Endothelial cell (in vitro differentiated cells): ENCODE results near the gene PRCC. TPM values are rescaled to one million over a fixed set of nuclear protein-coding genes. Genes with fewer than 3 reads are reported as not detected.
"Not testable (repeated sequence)": the region's sequence is repeated elsewhere in the genome, so short reads cannot be mapped to it uniquely, and the experiment has no call there.

ENCODE experiments used
- DNase-seq: peaks from one replicate; pipeline ENCODE4 v3.0.0; 2021; ENCODE audit warnings: low spot score
- H3K27ac Mint-ChIP-seq: one replicate; pipeline ENCODE4 v1.8.0; 2021; ENCODE audit warnings: mixed read lengths, inconsistent platforms; ENCODE audit not compliant: unreplicated experiment
- H3K27me3 Mint-ChIP-seq: one replicate; pipeline ENCODE4 v1.8.0; 2021; ENCODE audit warnings: mild to moderate bottlenecking, moderate library complexity, mixed read lengths, inconsistent platforms; ENCODE audit not compliant: unreplicated experiment
- H3K36me3 Mint-ChIP-seq: one replicate; pipeline ENCODE4 v1.8.0; 2021; ENCODE audit warnings: mild to moderate bottlenecking, low read depth, mixed read lengths, inconsistent platforms; ENCODE audit not compliant: unreplicated experiment
- H3K4me1 Mint-ChIP-seq: one replicate; pipeline ENCODE4 v1.8.0; 2021; ENCODE audit warnings: mild to moderate bottlenecking, mixed read lengths, inconsistent platforms; ENCODE audit not compliant: unreplicated experiment
- H3K4me3 Mint-ChIP-seq: one replicate; pipeline ENCODE4 v1.8.0; 2021; ENCODE audit warnings: mild to moderate bottlenecking, mixed read lengths, inconsistent platforms; ENCODE audit not compliant: unreplicated experiment
- H3K9me3 Mint-ChIP-seq: one replicate; pipeline ENCODE4 v1.8.0; 2021; ENCODE audit warnings: mixed read lengths, inconsistent platforms; ENCODE audit not compliant: unreplicated experiment
- CTCF ChIP-seq: fragments of 200-600 bp; sonication (generic); IDR thresholded peaks from one replicate; pipeline ENCODE4 v1.5.0; 2021; ENCODE audit warnings: antibody characterized with exemption; ENCODE audit not compliant: unreplicated experiment
- total RNA-seq: library from RNA; stranded (reverse); fragmentation: NEBNext Ultra II Directional; extraction: Animal tissue kit (Norgen Biotek cat#: 25700); gene quantifications from one replicate; pipeline ENCODE4 v1.2.1, GENCODE V29; 2021; ENCODE audit not compliant: unreplicated experiment

Gene PRCC
- total RNA-seq, 1 donor from 2014 or later: 91.9 TPM

DNA sequence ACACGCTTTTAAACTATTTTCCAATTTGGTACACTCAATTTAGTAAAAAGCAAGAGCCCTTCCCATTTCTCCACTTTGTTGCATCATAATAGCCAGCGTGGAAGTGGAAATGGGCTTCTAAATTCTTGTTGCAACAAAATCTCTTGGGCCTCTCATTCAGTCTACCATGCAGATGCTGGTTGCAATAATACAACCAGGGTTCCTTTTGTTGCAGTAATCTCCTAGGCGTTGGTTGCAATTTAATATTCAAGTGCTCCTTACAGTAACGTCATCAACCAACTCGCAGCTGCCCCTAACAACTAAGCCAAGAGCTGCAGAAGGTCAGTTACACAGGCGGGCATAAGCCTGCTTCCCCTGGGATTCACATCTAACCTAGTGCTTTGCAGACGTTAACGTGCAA is 13.1 kb upstream of the PRCC start:
- peaks cover 7% of the 10 kb centered on the region for H3K27me3 Mint-ChIP-seq
- no peak for TF ChIP-seq CTCF
- no peak for DNase-seq
- no peak overlapping the region for H3K27ac Mint-ChIP-seq
- no peaks in the 10 kb centered on the region for H3K9me3 Mint-ChIP-seq
- H3K4me1 Mint-ChIP-seq: peaks cover 27% of the 10 kb centered on the region
- no peaks in the 10 kb centered on the region for H3K36me3 Mint-ChIP-seq
- peak overlapping the region; percentile 47 for H3K4me3 Mint-ChIP-seq

DNA sequence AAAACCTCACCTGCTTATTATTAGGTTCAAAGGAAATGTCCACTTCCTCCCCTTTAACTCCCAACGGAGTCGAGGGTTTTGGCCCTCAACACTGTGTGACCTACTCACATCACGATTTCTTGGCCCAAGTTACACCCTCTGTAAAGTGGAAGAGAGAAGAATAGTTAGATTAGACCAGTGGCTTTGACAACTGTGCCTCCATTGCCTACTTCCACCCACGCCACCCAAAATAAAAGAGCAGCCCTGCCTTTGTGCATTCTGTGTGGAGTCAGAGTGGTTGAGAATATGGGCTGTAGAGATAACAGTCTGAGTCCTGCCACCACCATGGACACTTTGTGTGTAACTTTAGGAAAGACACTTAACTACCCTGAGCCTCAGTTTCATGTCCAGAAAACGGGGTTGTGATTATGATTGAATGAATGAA is 11.8 kb upstream of the PRCC start:
- H3K4me3 Mint-ChIP-seq: no peak overlapping the region
- H3K27ac Mint-ChIP-seq: no peak overlapping the region
- H3K36me3 Mint-ChIP-seq: no peaks in the 10 kb centered on the region
- H3K27me3 Mint-ChIP-seq: peaks cover 6% of the 10 kb centered on the region
- no peaks in the 10 kb centered on the region for H3K9me3 Mint-ChIP-seq
- H3K4me1 Mint-ChIP-seq: peaks cover 14% of the 10 kb centered on the region
- no peak for TF ChIP-seq CTCF
- no peak for DNase-seq

DNA sequence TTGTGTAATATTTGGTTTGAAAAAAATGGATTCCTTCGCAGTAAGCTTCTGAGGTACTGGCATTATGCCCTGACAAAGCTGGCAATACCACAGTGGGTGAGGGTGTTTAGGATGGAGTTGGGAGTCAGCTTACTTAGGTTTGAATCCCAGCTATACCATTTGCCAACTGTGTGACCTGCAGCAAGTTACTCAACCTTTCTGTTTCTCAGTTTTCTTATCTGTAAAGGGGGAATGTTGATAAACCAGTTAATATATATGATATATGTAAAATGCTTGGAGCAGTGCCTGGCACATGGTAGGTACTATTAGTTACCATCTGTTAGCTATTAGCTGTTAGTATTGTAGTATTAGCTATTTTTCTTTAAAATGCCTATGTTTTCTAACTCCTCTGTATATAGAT is 11.0 kb upstream of the PRCC start:
- no peaks in the 10 kb centered on the region for H3K9me3 Mint-ChIP-seq
- no peaks in the 10 kb centered on the region for H3K36me3 Mint-ChIP-seq
- H3K27ac Mint-ChIP-seq: no peak overlapping the region
- TF ChIP-seq CTCF: no peak
- DNase-seq: no peak
- peaks cover 13% of the 10 kb centered on the region for H3K4me1 Mint-ChIP-seq
- H3K27me3 Mint-ChIP-seq: peaks cover 6% of the 10 kb centered on the region
- H3K4me3 Mint-ChIP-seq: no peak overlapping the region

- H3K27ac Mint-ChIP-seq, H3K9me3 Mint-ChIP-seq, DNase-seq, H3K36me3 Mint-ChIP-seq, H3K4me1 Mint-ChIP-seq, H3K4me3 Mint-ChIP-seq, H3K27me3 Mint-ChIP-seq: not testable (repeated sequence)
Measured at GRCh38 chr1:156757572-156758253, 9.6 kb upstream of the PRCC start.

GRCh38 chr1:156760092-156760795 is 7.1 kb upstream of the PRCC start:
- no peak for DNase-seq
- H3K4me1 Mint-ChIP-seq: no peaks in the 10 kb centered on the region
- no peak overlapping the region for H3K27ac Mint-ChIP-seq
- peaks cover 4% of the 10 kb centered on the region for H3K27me3 Mint-ChIP-seq
- H3K4me3 Mint-ChIP-seq: no peak overlapping the region
- H3K36me3 Mint-ChIP-seq: no peaks in the 10 kb centered on the region
- H3K9me3 Mint-ChIP-seq: no peaks in the 10 kb centered on the region
- TF ChIP-seq CTCF: no peak
